Erythroblast (primary cell): Measurements from ENCODE around the gene TFDP1.

Source experiments
- GATA1 ChIP-seq: IDR thresholded peaks from 2 replicates; pipeline ENCODE4 v1.6.1; 2011; ENCODE audit warnings: low read depth, mild to moderate bottlenecking, control low read depth, low read length, moderate library complexity
- POLR2A ChIP-seq: IDR thresholded peaks from 2 replicates; pipeline ENCODE4 v1.6.1; 2011; ENCODE audit warnings: mild to moderate bottlenecking, low read length

DNA sequence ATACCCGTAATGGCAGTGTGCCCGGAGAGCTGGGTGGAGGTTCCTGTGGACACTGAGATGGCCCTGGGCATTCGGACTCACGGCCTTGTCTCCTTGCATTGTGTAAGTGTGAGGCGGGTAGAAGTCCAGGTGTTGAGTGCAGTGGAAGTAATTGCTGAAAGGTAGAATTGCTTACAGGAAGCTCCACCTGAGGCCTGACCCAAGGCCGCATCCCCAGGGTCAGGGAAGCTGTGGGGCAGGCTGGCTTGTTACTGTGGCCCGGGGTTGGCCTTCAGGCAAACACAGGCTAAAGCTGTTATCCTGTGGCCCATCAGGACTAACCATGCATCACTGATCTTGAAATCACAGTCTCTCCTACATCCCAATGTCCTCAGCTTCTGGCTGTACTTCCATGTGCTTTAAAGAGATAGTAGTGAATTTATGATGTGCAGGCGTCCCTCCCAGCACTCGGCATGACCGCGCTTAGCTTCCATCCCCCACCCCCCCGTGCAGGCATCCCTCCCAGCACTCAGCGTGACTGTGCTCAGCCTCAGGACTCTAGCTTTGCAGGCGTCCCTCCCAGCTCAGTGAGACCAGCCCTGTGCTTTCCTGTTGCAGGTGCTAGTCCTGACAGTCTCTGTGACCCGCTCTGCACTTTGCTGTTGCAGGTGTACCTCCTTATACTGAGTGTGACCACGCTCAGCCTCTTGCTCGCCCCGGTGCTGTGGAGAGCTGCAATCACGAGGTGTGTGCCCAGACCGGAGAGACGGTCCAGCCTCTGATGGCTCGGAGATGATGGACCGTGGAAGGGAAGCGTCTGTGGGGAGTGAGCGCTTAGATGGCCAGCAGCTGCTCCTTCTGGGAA is 35.6 kb upstream of the TFDP1 start:
- TF ChIP-seq POLR2A (no peak), GATA1 (no peak)
